SK-N-SH (cell line): Measurements from ENCODE around the gene FZR1.

Experiments
- EZH2phosphoT487 ChIP-seq: fragments of 200-600 bp; sonication (generic); IDR thresholded peaks from 2 replicates; pipeline ENCODE4 v1.6.1; 2017; ENCODE audit warnings: low read depth, mixed run types, mild to moderate bottlenecking, antibody characterized with exemption, moderate library complexity, borderline replicate concordance
- GATA2 ChIP-seq: sonication (generic); formaldehyde crosslinking; IDR thresholded peaks from 2 replicates; pipeline ENCODE4 v1.5.0; 2020; ENCODE audit warnings: mild to moderate bottlenecking, missing genetic modification reagents
- RFX5 ChIP-seq: IDR thresholded peaks from 2 replicates; pipeline ENCODE4 v1.6.1; 2012; ENCODE audit warnings: mild to moderate bottlenecking, improper control_type of control experiment, low read length
- TEAD4 ChIP-seq: IDR thresholded peaks from 2 replicates; pipeline ENCODE4 v1.4.0; 2012; ENCODE audit warnings: mild to moderate bottlenecking, borderline replicate concordance; ENCODE audit not compliant: insufficient read depth
- TF ChIP-seq, protein P1 (sequence below): fragments of 200-600 bp; sonication (generic); IDR thresholded peaks from 2 replicates; pipeline ENCODE4 v1.6.1; 2017; ENCODE audit warnings: antibody characterized with exemption, mild to moderate bottlenecking, moderate library complexity

DNA sequence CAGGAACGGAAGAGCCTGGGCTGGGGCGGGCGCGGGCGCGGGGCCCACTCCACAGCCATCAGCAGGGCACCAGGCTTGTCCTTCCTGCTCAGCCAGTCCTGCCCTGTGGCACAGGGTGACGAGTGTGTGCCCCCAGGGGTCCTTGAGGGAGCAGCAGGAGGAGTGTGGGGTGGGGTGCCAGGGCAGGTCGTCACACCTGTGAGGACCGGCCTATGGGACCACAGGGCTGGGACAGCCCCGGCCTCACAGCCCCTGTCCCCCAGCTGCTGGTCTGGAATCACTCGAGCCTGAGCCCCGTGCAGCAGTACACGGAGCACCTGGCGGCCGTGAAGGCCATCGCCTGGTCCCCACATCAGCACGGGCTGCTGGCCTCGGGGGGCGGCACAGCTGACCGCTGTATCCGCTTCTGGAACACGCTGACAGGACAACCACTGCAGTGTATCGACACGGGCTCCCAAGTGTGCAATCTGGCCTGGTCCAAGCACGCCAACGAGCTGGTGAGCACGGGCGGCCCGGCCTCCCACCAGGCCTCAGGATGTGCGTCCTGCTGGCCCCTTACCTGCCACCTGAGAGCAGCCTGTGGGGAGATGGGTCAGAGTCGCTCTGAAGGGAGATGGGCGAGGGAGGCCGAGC, 26.2 kb downstream of the FZR1 start:
- TF ChIP-seq, protein P1, sequence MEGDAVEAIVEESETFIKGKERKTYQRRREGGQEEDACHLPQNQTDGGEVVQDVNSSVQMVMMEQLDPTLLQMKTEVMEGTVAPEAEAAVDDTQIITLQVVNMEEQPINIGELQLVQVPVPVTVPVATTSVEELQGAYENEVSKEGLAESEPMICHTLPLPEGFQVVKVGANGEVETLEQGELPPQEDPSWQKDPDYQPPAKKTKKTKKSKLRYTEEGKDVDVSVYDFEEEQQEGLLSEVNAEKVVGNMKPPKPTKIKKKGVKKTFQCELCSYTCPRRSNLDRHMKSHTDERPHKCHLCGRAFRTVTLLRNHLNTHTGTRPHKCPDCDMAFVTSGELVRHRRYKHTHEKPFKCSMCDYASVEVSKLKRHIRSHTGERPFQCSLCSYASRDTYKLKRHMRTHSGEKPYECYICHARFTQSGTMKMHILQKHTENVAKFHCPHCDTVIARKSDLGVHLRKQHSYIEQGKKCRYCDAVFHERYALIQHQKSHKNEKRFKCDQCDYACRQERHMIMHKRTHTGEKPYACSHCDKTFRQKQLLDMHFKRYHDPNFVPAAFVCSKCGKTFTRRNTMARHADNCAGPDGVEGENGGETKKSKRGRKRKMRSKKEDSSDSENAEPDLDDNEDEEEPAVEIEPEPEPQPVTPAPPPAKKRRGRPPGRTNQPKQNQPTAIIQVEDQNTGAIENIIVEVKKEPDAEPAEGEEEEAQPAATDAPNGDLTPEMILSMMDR, result no peak
- TF ChIP-seq EZH2phosphoT487, result no peak
- no peak for TF ChIP-seq GATA2
- no peak for TF ChIP-seq TEAD4
- TF ChIP-seq RFX5, result no peak
